A673 (cell line): ENCODE measurements around the gene SMURF1. TPM values are rescaled to one million over a fixed set of nuclear protein-coding genes. Genes with fewer than 3 reads are reported as not detected.

Experiments used
- BruUV-seq: library from RNA; stranded (reverse); fragments of 400-500 nt; replicated peaks from 2 replicates; lab custom pipeline; 2021; lab: Mats Ljungman, UMichigan
- CTCF ChIA-PET: fragments of 300-600 bp; sonication (Branson Sonifier 250); formaldehyde crosslinking; loops from one replicate; lab custom pipeline; 2022; ENCODE audit warnings: antibody characterized with exemption; lab: Charles Lee
- POLR2A ChIA-PET: fragments of 300-600 bp; sonication (Branson Sonifier 250); formaldehyde crosslinking; loops from one replicate; lab custom pipeline; 2022; ENCODE audit warnings: antibody characterized with exemption; ENCODE audit not compliant: low non-redundant PET; lab: Charles Lee
- DNase-seq: peaks from one replicate; pipeline ENCODE4 v3.0.0-alpha.2; 2015; ENCODE audit warnings: low spot score
- H3K27ac ChIP-seq: fragments of 200-600 bp; sonication (generic); 2 replicates; pipeline ENCODE4 v1.5.1; 2016; ENCODE audit warnings: mixed run types, low read depth, mild to moderate bottlenecking, mixed read lengths, antibody characterized with exemption, low read length; ENCODE audit not compliant: poor library complexity, severe bottlenecking
- H3K27me3 ChIP-seq: fragments of 200-600 bp; sonication (generic); replicated peaks from 2 replicates; pipeline ENCODE4 v1.6.1; 2017; ENCODE audit warnings: mixed run types, low read depth, mild to moderate bottlenecking, mixed read lengths, antibody characterized with exemption, low read length; ENCODE audit not compliant: insufficient read depth, poor library complexity
- H3K36me3 ChIP-seq: fragments of 200-600 bp; sonication (generic); 2 replicates; pipeline ENCODE4 v1.6.1; 2016; ENCODE audit warnings: mixed run types, mild to moderate bottlenecking, mixed read lengths, antibody characterized with exemption, low read length; ENCODE audit not compliant: insufficient read depth, poor library complexity, severe bottlenecking
- H3K4me1 ChIP-seq: fragments of 200-600 bp; sonication (generic); 2 replicates; pipeline ENCODE4 v1.6.1; 2017; ENCODE audit warnings: mixed run types, mild to moderate bottlenecking, mixed read lengths, antibody characterized with exemption, low read length; ENCODE audit not compliant: insufficient read depth, poor library complexity, severe bottlenecking
- H3K4me3 ChIP-seq: fragments of 200-600 bp; sonication (generic); 2 replicates; pipeline ENCODE4 v1.5.1; 2016; ENCODE audit warnings: low read depth, mixed run types, mild to moderate bottlenecking, mixed read lengths, low read length; ENCODE audit not compliant: poor library complexity, severe bottlenecking
- H3K9me3 ChIP-seq: fragments of 200-600 bp; sonication (generic); 2 replicates; pipeline ENCODE4 v1.6.1; 2016; ENCODE audit warnings: mixed run types, low read depth, mild to moderate bottlenecking, mixed read lengths, antibody characterized with exemption, low read length; ENCODE audit not compliant: poor library complexity, severe bottlenecking
- CTCF ChIP-seq: fragments of 300-800, 200-600 bp; sonication (generic); conservative IDR thresholded peaks from 2 replicates; pipeline ENCODE4 v1.5.1; 2017; ENCODE audit warnings: low read depth, mild to moderate bottlenecking, antibody characterized with exemption, low read length, moderate library complexity, mixed read lengths
- EZH2 ChIP-seq: fragments of 200-600 bp; sonication (generic); IDR thresholded peaks from 2 replicates; pipeline ENCODE4 v1.6.1; 2017; ENCODE audit warnings: borderline replicate concordance, low read depth, mild to moderate bottlenecking, mixed read lengths, antibody characterized with exemption, low read length; ENCODE audit not compliant: poor library complexity, severe bottlenecking
- intact Hi-C: fragments of 100-400 bp; cut with micrococcal nuclease; formaldehyde crosslinking; loops from one replicate; pipeline ENCODE4 v1.10.0; 2022; ENCODE audit not compliant: unreplicated experiment
- total RNA-seq: library from RNA; stranded (reverse); gene quantifications from 2 replicates; pipeline ENCODE4 v1.2.3, GENCODE V29; 2021

The SMURF1 gene
- total RNA-seq, 1 experiment from 2014 or later: 16.5 TPM

GRCh38 chr7:99000904-99001465 is 142.9 kb downstream of the SMURF1 start:
- intact Hi-C loops: no loop called here
- H3K9me3 ChIP-seq: no peaks in the 10 kb centered on the region
- ChIA-PET CTCF (no interaction called here), POLR2A (no interaction called here)
- no peak for DNase-seq
- no peaks in the 10 kb centered on the region for H3K27me3 ChIP-seq
- peaks cover 30% of the 10 kb centered on the region for H3K36me3 ChIP-seq
- TF ChIP-seq EZH2 (no peak), CTCF (no peak)
- no peak overlapping the region for H3K4me3 ChIP-seq
- H3K4me1 ChIP-seq: no peaks in the 10 kb centered on the region
- no TSS peak for BruUV-seq
- no peak overlapping the region for H3K27ac ChIP-seq

- CTCF ChIA-PET: no interaction called here
- no TSS peak for BruUV-seq
- Histone ChIP-seq H3K27me3 (no peaks in the 10 kb centered on the region), H3K27ac (no peak overlapping the region), H3K4me3 (no peak overlapping the region), H3K4me1 (no peaks in the 10 kb centered on the region), H3K9me3 (no peaks in the 10 kb centered on the region), H3K36me3 (peaks cover 24% of the 10 kb centered on the region)
- no peak for DNase-seq
- TF ChIP-seq CTCF (no peak), EZH2 (no peak)
- intact Hi-C loops: no loop called here
- POLR2A ChIA-PET: no interaction called here
Observed at GRCh38 chr7:99000196-99000903, 143.6 kb downstream of the SMURF1 start.

- POLR2A ChIA-PET: interaction anchor here (0.5 kb wide), 1 partner anchor 48 kb away, joined by 4 read pairs; no protein-coding TSS in a partner anchor
- TF ChIP-seq CTCF (no peak), EZH2 (no peak)
- intact Hi-C loops: no loop called here
- Histone ChIP-seq H3K27me3 (no peaks in the 10 kb centered on the region), H3K9me3 (no peaks in the 10 kb centered on the region), H3K4me1 (no peaks in the 10 kb centered on the region), H3K27ac (no peak overlapping the region), H3K4me3 (no peak overlapping the region), H3K36me3 (peaks cover 19% of the 10 kb centered on the region)
- CTCF ChIA-PET: no interaction called here
- no TSS peak for BruUV-seq
- no peak for DNase-seq
Observed at GRCh38 chr7:98998821-98999725, 144.8 kb downstream of the SMURF1 start.
